Cerebellar cortex (tissue), 1 donor: Measurements from ENCODE around the gene PSME3.
"Not testable (repeated sequence)": the region's sequence is repeated elsewhere in the genome, so short reads cannot be mapped to it uniquely, and the experiment has no call there.

Source experiments
- DNase-seq: peaks from one replicate; pipeline ENCODE4 v3.0.0-alpha.2; 2015; ENCODE audit warnings: low spot score

The PSME3 gene

GRCh38 chr17:42851371-42852240 is 18.4 kb downstream of the PSME3 start:
- not testable (repeated sequence) for DNase-seq

GRCh38 chr17:42852351-42852750 is 19.2 kb downstream of the PSME3 start:
- DNase-seq = no peak

- no peak for DNase-seq
Observed at GRCh38 chr17:42853004-42853403, 19.8 kb downstream of the PSME3 start.

DNA sequence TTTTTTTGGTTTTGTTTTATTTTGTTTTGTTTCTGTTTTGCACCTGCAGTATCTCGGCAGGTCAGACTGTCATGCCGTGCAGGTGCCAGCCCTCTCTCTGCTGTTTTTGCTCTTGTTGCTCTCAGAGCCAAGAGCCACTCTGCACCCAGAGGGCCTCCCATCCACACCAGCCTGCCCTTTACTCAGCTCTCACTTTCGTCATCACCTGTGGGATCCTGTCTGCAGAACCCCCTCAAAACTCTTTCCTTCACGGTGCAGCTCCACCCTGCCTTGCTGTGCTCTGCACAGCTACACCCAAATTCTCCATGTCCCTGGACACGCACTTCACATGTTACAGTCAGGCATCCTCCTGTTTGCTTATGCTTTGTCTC is 20.4 kb downstream of the PSME3 start:
- DNase-seq = no peak

GRCh38 chr17:42853968-42854790 is 21.0 kb downstream of the PSME3 start:
- DNase-seq = no peak

GRCh38 chr17:42855048-42855596 is 21.9 kb downstream of the PSME3 start:
- no peak for DNase-seq

DNA sequence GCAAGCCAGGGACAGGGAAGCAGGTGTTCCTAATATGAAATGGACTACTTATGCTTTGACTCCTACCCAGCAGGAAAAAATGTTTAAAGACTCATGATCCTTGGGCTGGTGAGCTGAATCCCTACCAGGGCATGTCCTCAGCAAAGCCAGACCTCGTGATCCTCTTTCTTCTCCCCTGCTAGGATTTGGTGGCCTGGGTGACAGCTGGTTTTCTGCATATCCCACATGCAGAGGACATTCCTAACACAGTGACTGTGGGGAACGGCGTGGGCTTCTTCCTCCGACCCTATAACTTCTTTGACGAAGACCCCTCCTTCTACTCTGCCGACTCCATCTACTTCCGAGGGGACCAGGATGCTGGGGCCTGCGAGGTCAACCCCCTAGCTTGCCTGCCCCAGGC is 22.9 kb downstream of the PSME3 start:
- not testable (repeated sequence) for DNase-seq

DNA sequence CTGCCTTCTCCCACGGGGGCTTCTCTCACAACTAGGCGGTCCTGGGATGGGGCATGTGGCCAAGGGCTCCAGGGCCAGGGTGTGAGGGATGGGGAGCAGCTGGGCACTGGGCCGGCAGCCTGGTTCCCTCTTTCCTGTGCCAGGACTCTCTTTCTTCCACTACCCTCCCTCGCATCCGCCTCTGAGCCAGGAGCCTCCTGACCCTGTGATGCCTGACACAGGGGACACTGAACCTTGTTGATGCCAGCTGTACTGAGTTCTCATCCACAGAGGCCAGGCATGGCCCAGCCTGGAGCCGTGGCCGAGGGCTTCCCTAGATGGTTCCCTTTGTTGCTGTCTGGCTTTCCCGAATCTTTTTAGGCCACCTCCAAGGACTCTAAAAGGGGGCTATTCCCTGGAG is 23.3 kb downstream of the PSME3 start:
- not testable (repeated sequence) for DNase-seq

GRCh38 chr17:42857389-42857788 is 24.2 kb downstream of the PSME3 start:
- no peak for DNase-seq

DNA sequence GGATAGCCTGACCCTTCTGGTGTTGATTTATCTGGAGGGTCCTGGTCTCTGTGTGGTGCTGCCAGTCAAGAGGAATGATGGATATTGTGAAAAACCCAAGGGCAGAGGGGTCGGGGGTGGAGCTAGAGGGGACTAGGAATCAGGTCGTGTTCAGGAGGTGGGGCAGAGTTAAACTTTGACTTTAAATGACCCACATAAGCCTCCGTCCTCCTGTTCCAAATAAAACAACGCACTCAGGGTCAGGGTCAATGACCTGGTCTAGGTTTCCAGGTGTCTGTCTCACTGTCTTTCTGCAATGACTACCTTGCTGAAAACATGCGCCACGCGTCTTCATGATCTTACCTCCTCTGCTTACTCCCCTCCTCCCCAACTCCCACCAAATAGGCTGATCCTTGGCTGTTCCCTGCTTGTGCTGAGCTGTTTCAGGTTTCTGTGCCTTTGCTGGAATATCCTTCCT is 32.5 kb downstream of the PSME3 start:
- no peak for DNase-seq

DNA sequence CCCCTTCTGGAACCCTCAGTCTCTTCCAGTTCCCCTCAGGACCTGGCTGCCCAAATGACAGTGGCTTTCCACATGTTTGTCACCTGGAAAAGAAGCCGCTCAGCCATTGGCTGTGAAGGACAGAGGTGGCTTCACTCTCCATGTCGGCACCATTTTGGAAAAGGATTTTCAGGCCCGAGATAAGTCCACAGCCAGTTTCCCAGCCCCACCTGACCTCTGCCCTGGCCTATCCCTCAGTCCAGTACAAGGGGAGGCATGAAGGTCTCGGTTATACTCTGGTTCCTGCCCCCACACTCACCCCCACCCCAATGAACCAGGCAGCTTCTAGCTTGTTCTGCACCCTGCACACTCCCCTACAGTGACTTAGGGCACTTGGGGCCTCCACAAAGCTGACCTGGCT is 33.0 kb downstream of the PSME3 start:
- DNase-seq = no peak

- DNase-seq = no peak
Observed at GRCh38 chr17:42866631-42867575, 33.7 kb downstream of the PSME3 start.

- not testable (repeated sequence) for DNase-seq
Observed at GRCh38 chr17:42867694-42868261, 34.6 kb downstream of the PSME3 start.

DNA sequence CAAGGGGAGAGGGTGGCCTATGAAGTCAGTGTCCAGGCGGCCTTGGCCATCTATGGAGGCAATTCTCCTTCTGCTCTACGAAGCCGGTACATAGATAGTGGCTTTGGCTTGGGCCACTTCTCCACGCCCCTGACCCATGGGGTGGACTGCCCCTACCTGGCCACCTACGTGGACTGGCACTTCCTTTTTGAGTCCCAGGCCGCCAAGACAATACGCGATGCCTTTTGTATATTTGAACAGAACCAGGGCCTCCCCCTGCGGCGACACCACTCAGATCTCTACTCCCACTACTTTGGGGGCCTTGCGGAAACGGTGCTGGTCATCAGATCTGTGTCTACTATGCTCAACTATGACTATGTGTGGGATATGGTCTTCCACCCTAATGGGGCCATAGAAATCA is 35.1 kb downstream of the PSME3 start:
- DNase-seq = no peak

DNA sequence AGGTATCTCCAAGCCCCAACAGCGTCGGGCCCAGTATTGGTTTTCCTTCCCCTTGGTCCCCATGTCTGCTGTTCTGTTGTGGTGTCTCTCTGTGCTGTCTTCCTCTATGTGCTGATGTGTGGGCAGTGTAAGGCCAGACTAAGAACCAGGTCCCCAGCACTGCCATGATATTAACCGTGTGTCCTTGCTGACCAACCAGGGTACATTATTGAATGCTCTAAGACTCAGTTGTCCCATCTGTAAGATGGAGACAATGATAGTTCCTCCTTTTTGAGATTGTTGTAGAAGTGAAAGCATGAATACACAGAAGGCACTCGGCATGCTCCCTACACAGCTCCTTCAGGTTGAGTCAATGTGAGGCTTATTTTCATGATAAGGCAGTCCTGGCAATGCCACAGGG is 38.5 kb downstream of the PSME3 start:
- DNase-seq = no peak

DNA sequence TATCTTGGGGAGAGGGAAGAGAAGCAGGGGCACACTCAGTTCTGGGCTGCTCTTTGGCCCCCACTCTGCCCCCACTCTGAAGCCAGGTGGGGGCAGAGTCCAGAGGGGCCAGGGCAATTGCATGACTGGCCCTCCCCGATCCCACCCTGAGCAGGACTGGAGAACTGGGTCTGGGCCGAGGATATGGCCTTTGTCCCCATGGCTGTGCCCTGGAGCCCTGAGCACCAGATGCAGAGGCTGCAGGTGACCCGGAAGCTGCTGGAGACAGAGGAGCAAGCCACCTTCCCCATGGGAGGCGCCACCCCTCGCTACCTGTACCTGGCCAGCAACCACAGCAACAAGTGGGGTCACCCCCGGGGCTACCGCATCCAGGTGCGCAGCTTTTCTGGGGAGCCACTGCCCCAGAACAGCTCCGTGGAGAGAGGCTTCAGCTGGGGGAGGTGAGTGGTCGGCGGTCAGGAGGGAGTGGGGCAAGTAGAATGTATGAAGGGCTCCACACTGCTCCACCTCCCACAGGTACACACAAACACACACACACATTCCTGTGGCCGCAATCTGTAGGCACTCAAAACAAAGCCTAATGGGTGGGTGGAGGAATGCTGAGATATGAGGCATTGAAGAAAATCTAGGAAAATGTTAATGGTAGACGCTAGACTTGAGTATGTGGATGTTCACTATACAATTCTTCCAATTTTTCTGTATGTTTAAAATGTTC is 39.2 kb downstream of the PSME3 start:
- DNase-seq = no peak

- no peak for DNase-seq
Observed at GRCh38 chr17:42873315-42873714, 40.1 kb downstream of the PSME3 start.

DNA sequence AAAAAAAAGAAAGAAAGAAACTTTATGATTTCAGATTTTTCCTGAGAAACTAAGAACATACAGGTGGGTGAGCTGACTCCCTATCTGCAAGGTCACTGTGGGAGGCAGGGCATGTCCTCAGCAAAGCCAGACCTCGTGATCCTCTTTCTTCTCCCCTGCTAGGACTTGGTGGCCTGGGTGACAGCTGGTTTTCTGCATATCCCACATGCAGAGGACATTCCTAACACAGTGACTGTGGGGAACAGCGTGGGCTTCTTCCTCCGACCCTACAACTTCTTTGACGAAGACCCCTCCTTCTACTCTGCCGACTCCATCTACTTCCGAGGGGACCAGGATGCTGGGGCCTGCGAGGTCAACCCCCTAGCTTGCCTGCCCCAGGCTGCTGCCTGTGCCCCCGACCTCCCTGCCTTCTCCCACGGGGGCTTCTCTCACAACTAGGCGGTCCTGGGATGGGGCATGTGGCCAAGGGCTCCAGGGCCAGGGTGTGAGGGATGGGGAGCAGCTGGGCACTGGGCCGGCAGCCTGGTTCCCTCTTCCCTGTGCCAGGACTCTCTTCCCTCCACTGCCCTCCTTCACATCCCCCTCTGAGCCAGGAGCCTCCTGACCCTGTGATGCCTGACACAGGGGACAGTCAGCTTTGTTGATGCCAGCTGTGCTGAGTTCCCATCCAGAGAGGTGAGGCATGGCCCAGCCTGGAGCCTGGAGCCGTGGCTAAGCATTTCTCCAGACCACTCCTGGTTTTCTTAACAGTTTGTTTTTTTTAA is 40.9 kb downstream of the PSME3 start:
- DNase-seq = not testable (repeated sequence)

- DNase-seq = no peak
Observed at GRCh38 chr17:42877037-42877436, 43.8 kb downstream of the PSME3 start.
